Liver (tissue), 3 donors: Measurements from ENCODE around the gene HOXD4.

Source experiments
- ATF3 ChIP-seq: IDR thresholded peaks from 2 replicates; pipeline ENCODE4 v1.6.1; 2016; ENCODE audit warnings: antibody characterized with exemption
- CTCF ChIP-seq: fragments of 150-350 bp; IDR thresholded peaks from 2 replicates; pipeline ENCODE4 v1.5.1; 2017; ENCODE audit warnings: improper control_type of control experiment, low read depth, low read length; ENCODE audit not compliant: missing input control
- GABPA ChIP-seq, 2 donors: IDR thresholded peaks in 1 of 2; conservative IDR thresholded peaks in 1 of 2; 2 replicates each; pipeline ENCODE4 v1.6.1; 2016; ENCODE audit warnings: antibody characterized with exemption in 2 of 2, mild to moderate bottlenecking in 1 of 2, moderate library complexity in 1 of 2
- HNF4A ChIP-seq, 2 donors: conservative IDR thresholded peaks; 2 replicates each; pipeline ENCODE4 v1.6.1; 2016; ENCODE audit warnings: antibody characterized with exemption in 2 of 2, mild to moderate bottlenecking in 2 of 2
- JUND ChIP-seq, 2 donors: IDR thresholded peaks; 2 replicates each; pipeline ENCODE4 v1.6.1; 2016; ENCODE audit warnings: antibody characterized with exemption in 2 of 2
- MAX ChIP-seq: IDR thresholded peaks from 2 replicates; pipeline ENCODE4 v1.6.1; 2016; ENCODE audit warnings: antibody characterized with exemption
- NR2F2 ChIP-seq: IDR thresholded peaks from 2 replicates; pipeline ENCODE4 v1.6.1; 2016; ENCODE audit warnings: antibody characterized with exemption
- RAD21 ChIP-seq, 2 donors: IDR thresholded peaks; 2 replicates each; pipeline ENCODE4 v1.6.1; 2016; ENCODE audit warnings: antibody characterized with exemption in 2 of 2, mild to moderate bottlenecking in 2 of 2
- SP1 ChIP-seq: IDR thresholded peaks from 2 replicates; pipeline ENCODE4 v1.6.1; 2018; ENCODE audit warnings: antibody characterized with exemption, mild to moderate bottlenecking
- TAF1 ChIP-seq: conservative IDR thresholded peaks from 2 replicates; pipeline ENCODE4 v1.6.1; 2016; ENCODE audit warnings: antibody characterized with exemption, mild to moderate bottlenecking
- YY1 ChIP-seq: IDR thresholded peaks from 2 replicates; pipeline ENCODE4 v1.6.1; 2016; ENCODE audit warnings: antibody characterized with exemption, mild to moderate bottlenecking
- ZBTB33 ChIP-seq: IDR thresholded peaks from 2 replicates; pipeline ENCODE4 v1.6.1; 2016; ENCODE audit warnings: antibody characterized with exemption
- donor health status: healthy.
- donor health status: healthy.

GRCh38 chr2:176150584-176151441 lies 537 bp upstream of the HOXD4 start:
- no peak for TF ChIP-seq YY1
- TF ChIP-seq CTCF = no peak
- no peak for TF ChIP-seq SP1
- no peak for TF ChIP-seq GABPA (IDR thresholded peaks at IDR 0.05 in 1 of 2, conservative IDR thresholded peaks at IDR 0.05 in 1 of 2)
- no peak for TF ChIP-seq ATF3
- no peak for TF ChIP-seq JUND (IDR thresholded peaks at IDR 0.05)
- TF ChIP-seq MAX = no peak
- no peak for TF ChIP-seq RAD21 (IDR thresholded peaks at IDR 0.05)
- no peak for TF ChIP-seq TAF1
- no peak for TF ChIP-seq HNF4A (conservative IDR thresholded peaks at IDR 0.05)
- no peak for TF ChIP-seq NR2F2
- no peak for TF ChIP-seq ZBTB33
